Measurements from ENCODE around the gene SYT17.

The SYT17 gene

GRCh38 chr16:19169082-19169639 is 1.1 kb downstream of the SYT17 start:
- H3K4me2 ChIP-seq (ENCODE audit: low read length) = peak overlapping the region; percentile 96
- H3K9ac ChIP-seq (ENCODE audit: low read length) = no peak overlapping the region
- H3K79me2 ChIP-seq (ENCODE audit: control insufficient read depth, insufficient read depth, low read length, poor library complexity) = peaks cover 5% of the 10 kb centered on the region
- peaks cover 2 to 13% of the 10 kb centered on the region in 2 experiments for H3K4me1 ChIP-seq (ENCODE audit: control insufficient read depth in 1 of 2, insufficient read depth in 2 of 2, low read length in 2 of 2)
- H2BK5ac ChIP-seq (ENCODE audit: low read depth, low read length, poor library complexity) = no peak overlapping the region
- no peaks in the 10 kb centered on the region for H3K36me3 ChIP-seq (ENCODE audit: control insufficient read depth in 1 of 2, insufficient read depth in 2 of 2, low read length in 2 of 2)
- no peak overlapping the region for H3K14ac ChIP-seq (ENCODE audit: low read length)
- H4K8ac ChIP-seq (ENCODE audit: low read depth, low read length) = no peak overlapping the region
- no peak overlapping the region for H2BK120ac ChIP-seq (ENCODE audit: insufficient read depth, low read length, poor library complexity)
- peaks cover 5% of the 10 kb centered on the region for H3K27me3 ChIP-seq (ENCODE audit: insufficient read depth, low read length)
- H3K4me3 ChIP-seq (ENCODE audit: low read depth, low read length) = no peak overlapping the region
- peak in 1 of 2 donors; percentile 23 for DNase-seq
- no peak overlapping the region for H3K23ac ChIP-seq (ENCODE audit: low read length)
- no peak overlapping the region for H4K12ac ChIP-seq (ENCODE audit: low read depth, low read length)
- peaks cover 3% of the 10 kb centered on the region for H3K9me3 ChIP-seq (ENCODE audit: insufficient read depth, low read depth, low read length)
- no peak overlapping the region for H3K18ac ChIP-seq (ENCODE audit: low read length)
- no peak overlapping the region for H4K91ac ChIP-seq (ENCODE audit: low read depth, low read length)
- peaks cover 7% of the 10 kb centered on the region for H3K79me1 ChIP-seq (ENCODE audit: low read length)
- H2AK5ac ChIP-seq (ENCODE audit: low read length) = no peak overlapping the region
- H2AFZ ChIP-seq (ENCODE audit: insufficient read depth, low read length, poor library complexity) = no peak overlapping the region
- WGBS (ENCODE audit: extremely low coverage, insufficient coverage, insufficient read length) = no CpG with 5 or more reads among the region's 19 CpGs
- H3K4ac ChIP-seq (ENCODE audit: low read depth, low read length) = no peak overlapping the region
- no peak overlapping the region for H2BK12ac ChIP-seq (ENCODE audit: low read length)
- no peak overlapping the region for H3K27ac ChIP-seq (ENCODE audit: low read depth, low read length)

- Histone ChIP-seq H2BK120ac (ENCODE audit: insufficient read depth, low read length, poor library complexity) (no peak overlapping the region), H3K4me3 (ENCODE audit: low read depth, low read length) (no peak overlapping the region)
These were observed 2.1 kb downstream of the SYT17 start for GRCh38 chr16:19170043-19170655.

GRCh38 chr16:19172098-19172780 is 4.2 kb downstream of the SYT17 start:
- Histone ChIP-seq H3K4me1 (ENCODE audit: control insufficient read depth in 1 of 2, insufficient read depth in 2 of 2, low read length in 2 of 2) (peaks cover 2 to 11% of the 10 kb centered on the region in 2 experiments), H3K27me3 (ENCODE audit: insufficient read depth, low read length) (peaks cover 5% of the 10 kb centered on the region), H3K4ac (ENCODE audit: low read depth, low read length) (no peak overlapping the region), H3K14ac (ENCODE audit: low read length) (no peak overlapping the region), H4K12ac (ENCODE audit: low read depth, low read length) (no peak overlapping the region), H4K8ac (ENCODE audit: low read depth, low read length) (no peak overlapping the region), H2AFZ (ENCODE audit: insufficient read depth, low read length, poor library complexity) (no peak overlapping the region), H3K18ac (ENCODE audit: low read length) (no peak overlapping the region), H3K79me2 (ENCODE audit: control insufficient read depth, insufficient read depth, low read length, poor library complexity) (peaks cover 5% of the 10 kb centered on the region), H3K9me3 (ENCODE audit: insufficient read depth, low read depth, low read length) (peaks cover 3% of the 10 kb centered on the region), H3K79me1 (ENCODE audit: low read length) (peaks cover 7% of the 10 kb centered on the region), H2BK5ac (ENCODE audit: low read depth, low read length, poor library complexity) (no peak overlapping the region), H3K23ac (ENCODE audit: low read length) (no peak overlapping the region), H3K4me2 (ENCODE audit: low read length) (no peak overlapping the region), H2BK120ac (ENCODE audit: insufficient read depth, low read length, poor library complexity) (no peak overlapping the region), H3K9ac (ENCODE audit: low read length) (no peak overlapping the region), H2BK12ac (ENCODE audit: low read length) (no peak overlapping the region), H3K36me3 (ENCODE audit: control insufficient read depth in 1 of 2, insufficient read depth in 2 of 2, low read length in 2 of 2) (no peaks in the 10 kb centered on the region), H2AK5ac (ENCODE audit: low read length) (no peak overlapping the region), H4K91ac (ENCODE audit: low read depth, low read length) (no peak overlapping the region), H3K4me3 (ENCODE audit: low read depth, low read length) (no peak overlapping the region), H3K27ac (ENCODE audit: low read depth, low read length) (no peak overlapping the region)
- DNase-seq = peak; percentile 68 to 86
- no CpG with 5 or more reads among the region's 12 CpGs for WGBS (ENCODE audit: extremely low coverage, insufficient coverage, insufficient read length)

More at GRCh38 chr16:19170043-19170655, 2.1 kb downstream of the SYT17 start:
- H3K79me1 ChIP-seq (ENCODE audit: low read length) = peaks cover 7% of the 10 kb centered on the region
- no peak overlapping the region for H2AK5ac ChIP-seq (ENCODE audit: low read length)
- H3K4me1 ChIP-seq (ENCODE audit: control insufficient read depth in 1 of 2, insufficient read depth in 2 of 2, low read length in 2 of 2) = peaks cover 2 to 13% of the 10 kb centered on the region in 2 experiments
- H3K4ac ChIP-seq (ENCODE audit: low read depth, low read length) = no peak overlapping the region
- peaks cover 5% of the 10 kb centered on the region for H3K27me3 ChIP-seq (ENCODE audit: insufficient read depth, low read length)
- no peaks in the 10 kb centered on the region for H3K36me3 ChIP-seq (ENCODE audit: control insufficient read depth in 1 of 2, insufficient read depth in 2 of 2, low read length in 2 of 2)
- no peak overlapping the region for H3K14ac ChIP-seq (ENCODE audit: low read length)
- no CpG with 5 or more reads among the region's 7 CpGs for WGBS (ENCODE audit: extremely low coverage, insufficient coverage, insufficient read length)
- peaks cover 5% of the 10 kb centered on the region for H3K79me2 ChIP-seq (ENCODE audit: control insufficient read depth, insufficient read depth, low read length, poor library complexity)
- H3K9ac ChIP-seq (ENCODE audit: low read length) = no peak overlapping the region
- no peak overlapping the region for H2BK5ac ChIP-seq (ENCODE audit: low read depth, low read length, poor library complexity)
- H3K23ac ChIP-seq (ENCODE audit: low read length) = no peak overlapping the region
- H3K4me2 ChIP-seq (ENCODE audit: low read length) = no peak overlapping the region
- H4K91ac ChIP-seq (ENCODE audit: low read depth, low read length) = no peak overlapping the region
- no peak overlapping the region for H4K12ac ChIP-seq (ENCODE audit: low read depth, low read length)
- H2AFZ ChIP-seq (ENCODE audit: insufficient read depth, low read length, poor library complexity) = no peak overlapping the region
- no peak for DNase-seq
- H3K18ac ChIP-seq (ENCODE audit: low read length) = no peak overlapping the region
- no peak overlapping the region for H3K27ac ChIP-seq (ENCODE audit: low read depth, low read length)
- H3K9me3 ChIP-seq (ENCODE audit: insufficient read depth, low read depth, low read length) = peaks cover 3% of the 10 kb centered on the region
- H4K8ac ChIP-seq (ENCODE audit: low read depth, low read length) = no peak overlapping the region
- H2BK12ac ChIP-seq (ENCODE audit: low read length) = no peak overlapping the region

GRCh38 chr16:19173059-19173458 is 5.0 kb downstream of the SYT17 start:
- no peak overlapping the region for H4K91ac ChIP-seq (ENCODE audit: low read depth, low read length)
- no peak overlapping the region for H2BK120ac ChIP-seq (ENCODE audit: insufficient read depth, low read length, poor library complexity)
- peaks cover 5% of the 10 kb centered on the region for H3K27me3 ChIP-seq (ENCODE audit: insufficient read depth, low read length)
- H3K4me2 ChIP-seq (ENCODE audit: low read length) = no peak overlapping the region
- peak in 1 of 2 donors; percentile 50 for DNase-seq
- H2BK5ac ChIP-seq (ENCODE audit: low read depth, low read length, poor library complexity) = no peak overlapping the region
- no peak overlapping the region for H4K8ac ChIP-seq (ENCODE audit: low read depth, low read length)
- H3K79me1 ChIP-seq (ENCODE audit: low read length) = peaks cover 5% of the 10 kb centered on the region
- H3K4ac ChIP-seq (ENCODE audit: low read depth, low read length) = no peak overlapping the region
- peaks cover 0 to 6% of the 10 kb centered on the region in 2 experiments for H3K4me1 ChIP-seq (ENCODE audit: control insufficient read depth in 1 of 2, insufficient read depth in 2 of 2, low read length in 2 of 2)
- H3K18ac ChIP-seq (ENCODE audit: low read length) = no peak overlapping the region
- H3K27ac ChIP-seq (ENCODE audit: low read depth, low read length) = no peak overlapping the region
- no peak overlapping the region for H3K23ac ChIP-seq (ENCODE audit: low read length)
- no peak overlapping the region for H2BK12ac ChIP-seq (ENCODE audit: low read length)
- H4K12ac ChIP-seq (ENCODE audit: low read depth, low read length) = no peak overlapping the region
- no peaks in the 10 kb centered on the region for H3K36me3 ChIP-seq (ENCODE audit: control insufficient read depth in 1 of 2, insufficient read depth in 2 of 2, low read length in 2 of 2)
- H2AFZ ChIP-seq (ENCODE audit: insufficient read depth, low read length, poor library complexity) = no peak overlapping the region
- peaks cover 3% of the 10 kb centered on the region for H3K9me3 ChIP-seq (ENCODE audit: insufficient read depth, low read depth, low read length)
- H3K79me2 ChIP-seq (ENCODE audit: control insufficient read depth, insufficient read depth, low read length, poor library complexity) = peaks cover 5% of the 10 kb centered on the region
- no peak overlapping the region for H3K14ac ChIP-seq (ENCODE audit: low read length)
- H3K4me3 ChIP-seq (ENCODE audit: low read depth, low read length) = no peak overlapping the region
- H3K9ac ChIP-seq (ENCODE audit: low read length) = no peak overlapping the region
- no peak overlapping the region for H2AK5ac ChIP-seq (ENCODE audit: low read length)
- WGBS (ENCODE audit: extremely low coverage, insufficient coverage, insufficient read length) = no CpG with 5 or more reads among the region's 8 CpGs

Measured in trophoblast cell (in vitro differentiated cells and primary cell).